K562 (cell line): Measurements from ENCODE around the gene MPHOSPH10. TPM values are rescaled to one million over a fixed set of nuclear protein-coding genes. Genes with fewer than 3 reads are reported as not detected.
A peak's percentile ranks its signal among the peaks of the same experiment; 100 is the strongest.

Experiments
- BRCA1 ChIP-seq, 2 experiments: fragments of 450-650 bp in 1 of 2; sonication (generic) in 1 of 2; formaldehyde crosslinking in 1 of 2; IDR thresholded peaks; 2 replicates each; pipeline versions ENCODE4 v1.5.0 to v1.6.1; 2017 to 2020; ENCODE audit warnings: mild to moderate bottlenecking in 1 of 2, missing genetic modification reagents in 1 of 2
- HDAC8 ChIP-seq: fragments of 450-650 bp; IDR thresholded peaks from 2 replicates; pipeline ENCODE4 v1.6.1; 2016; ENCODE audit warnings: mild to moderate bottlenecking, missing genetic modification characterization, moderate library complexity, missing compliant biosample characterization
- MBD1 ChIP-seq: fragments of 250-450 bp; sonication (Bioruptor Pico); IDR thresholded peaks from 2 replicates; pipeline ENCODE4 v1.8.0; 2022; ENCODE audit warnings: inconsistent platforms
- NONO ChIP-seq, 2 experiments: fragments of 200-400 bp in 1 of 2; fragments of 450-650 bp in 1 of 2; formaldehyde crosslinking in 1 of 2; IDR thresholded peaks; 2 replicates each; pipeline ENCODE4 v1.6.1; 2017; ENCODE audit warnings: low read depth in 2 of 2, mild to moderate bottlenecking in 2 of 2, moderate library complexity in 2 of 2, low read length in 1 of 2
- NR1H2 ChIP-seq: sonication (generic); formaldehyde crosslinking; IDR thresholded peaks from 2 replicates; pipeline ENCODE4 v1.4.0; 2020; ENCODE audit warnings: mild to moderate bottlenecking, missing genetic modification reagents
- NR2F6 ChIP-seq: fragments of 450-650 bp; formaldehyde crosslinking; IDR thresholded peaks from 2 replicates; pipeline ENCODE4 v1.4.0; 2020; ENCODE audit warnings: mild to moderate bottlenecking
- PHB2 ChIP-seq: fragments of 450-650 bp; IDR thresholded peaks from 2 replicates; pipeline ENCODE4 v1.6.1; 2017; ENCODE audit warnings: low read depth
- RBM17 ChIP-seq: fragments of 200-400 bp; formaldehyde crosslinking; IDR thresholded peaks from 2 replicates; pipeline ENCODE4 v1.6.1; 2017; ENCODE audit warnings: low read depth, mild to moderate bottlenecking, low read length, borderline replicate concordance
- SIRT6 ChIP-seq: IDR thresholded peaks from one replicate; pipeline ENCODE4 v1.6.1; 2012; ENCODE audit warnings: low read depth, mild to moderate bottlenecking, control low read depth, inconsistent platforms, low read length, moderate library complexity
- SMARCE1 ChIP-seq: fragments of 450-650 bp; IDR thresholded peaks from 2 replicates; pipeline ENCODE4 v1.7.1; 2016; ENCODE audit warnings: mild to moderate bottlenecking
- SNRNP70 ChIP-seq: fragments of 200-400 bp; formaldehyde crosslinking; optimal IDR thresholded peaks from 2 replicates; pipeline ENCODE3; 2017; ENCODE audit warnings: low read depth, low read length
- TEAD4 ChIP-seq, 2 experiments: sonication (generic) in 1 of 2; formaldehyde crosslinking in 1 of 2; IDR thresholded peaks; 2 replicates each; pipeline versions ENCODE4 v1.6.1 to v1.8.0; 2012 to 2022; ENCODE audit warnings: borderline replicate concordance in 1 of 2, inconsistent platforms in 1 of 2, low read length in 1 of 2, mild to moderate bottlenecking in 1 of 2, missing genetic modification reagents in 1 of 2
- THAP7 ChIP-seq: fragments of 250-450 bp; sonication (Bioruptor Pico); IDR thresholded peaks from 2 replicates; pipeline ENCODE4 v1.5.0; 2021
- ZBTB2 ChIP-seq: fragments of 450-650 bp; IDR thresholded peaks from 2 replicates; pipeline ENCODE4 v1.6.1; 2016; ENCODE audit warnings: antibody characterized with exemption
- ZNF143 ChIP-seq: sonication (generic); formaldehyde crosslinking; IDR thresholded peaks from 2 replicates; pipeline ENCODE4 v1.9.0; 2022; ENCODE audit warnings: mild to moderate bottlenecking, missing genetic modification reagents
- ZZZ3 ChIP-seq: fragments of 450-650 bp; IDR thresholded peaks from 2 replicates; pipeline ENCODE4 v1.6.1; 2016; ENCODE audit warnings: antibody characterized with exemption, mild to moderate bottlenecking, moderate library complexity
- polyA plus RNA-seq, 8 experiments: library from polyadenylated mRNA; depleted of rRNA in 4 of 8; stranded (reverse) in 5 of 8; unstranded in 3 of 8; fragments of >200 nt; fragmentation: Nextera tagmentation in 2 of 8; fragmentation: Illumina TruSeq in 1 of 8; extraction: Ambion mirVana in 2 of 8; extraction: Trizol in 1 of 8; gene quantifications; 2 replicates each; pipeline versions ENCODE4 v1.2.1 to v1.2.3, GENCODE V29; 2011 to 2014; ENCODE audit warnings: inconsistent platforms in 1 of 8, missing spikeins in 1 of 8
- total RNA-seq, 7 experiments: library from RNA; depleted of rRNA in 6 of 7; stranded (reverse); fragments of >200 nt in 6 of 7; fragmentation: Illumina TruSeq in 2 of 7; extraction: Trizol in 2 of 7; gene quantifications; 2 replicates each; pipeline versions ENCODE4 v1.2.1 to v1.2.3, GENCODE V29; 2011 to 2021; ENCODE audit warnings: low replicate concordance in 1 of 7
- TF ChIP-seq, protein P1 (sequence below): sonication (generic); formaldehyde crosslinking; IDR thresholded peaks from 2 replicates; pipeline ENCODE4 v1.8.0; 2022; ENCODE audit warnings: missing genetic modification reagents, mild to moderate bottlenecking, borderline replicate concordance
- TF ChIP-seq, protein P2 (sequence below): fragments of 250-450 bp; sonication (Bioruptor Pico); IDR thresholded peaks from 2 replicates; pipeline ENCODE4 v1.8.0; 2022; ENCODE audit warnings: moderate library complexity, mild to moderate bottlenecking, inconsistent platforms
- TF ChIP-seq, protein P3 (sequence below): fragments of 250-450 bp; sonication (Bioruptor Pico); IDR thresholded peaks from 2 replicates; pipeline ENCODE4 v1.4.0; 2020; ENCODE audit warnings: mild to moderate bottlenecking

Gene MPHOSPH10
- total and polyA plus RNA-seq, 9 of the 15 experiments (the other 6 are each of a cell fraction or from before 2014, with no cell fraction given): 36.8 to 83.7 (median 58.5) TPM

- TF ChIP-seq ZZZ3 (no peak), PHB2 (no peak), NR1H2 (CRISPR knock-in tag) (0 out of 2 replicates have a peak, but pooled peaks have one; percentile 71), ZNF143 (no peak), SIRT6 (no peak), SMARCE1 (no peak), NONO (IDR thresholded peaks at IDR 0.05; ENCODE audit: low read depth in 2 of 2, low read length in 1 of 2) (peak; percentile 35 to 69; a peak in 1 of 4 replicates), HDAC8 (tag) (0 out of 2 replicates have a peak, but pooled peaks have one; percentile 32), SNRNP70 (no peak), NR2F6 (CRISPR knock-in tag) (no peak; the same call in 1 of the 2 replicates), ZBTB2 (no peak), THAP7 (CRISPR knock-in tag) (peak; percentile 84; the same call in 1 of the 2 replicates), TEAD4 (IDR thresholded peaks at IDR 0.05; ENCODE audit: low read length) (0 out of 2 replicates have a peak, but pooled peaks have one; percentile 24), TEAD4 (CRISPR knock-in tag; IDR thresholded peaks at IDR 0.05; ENCODE audit: borderline replicate concordance) (no peak), BRCA1 (IDR thresholded peaks at IDR 0.05) (no peak), BRCA1 (CRISPR knock-in tag; IDR thresholded peaks at IDR 0.05) (no peak), MBD1 (CRISPR knock-in tag) (no peak), RBM17 (no peak)
- TF ChIP-seq, protein P1, sequence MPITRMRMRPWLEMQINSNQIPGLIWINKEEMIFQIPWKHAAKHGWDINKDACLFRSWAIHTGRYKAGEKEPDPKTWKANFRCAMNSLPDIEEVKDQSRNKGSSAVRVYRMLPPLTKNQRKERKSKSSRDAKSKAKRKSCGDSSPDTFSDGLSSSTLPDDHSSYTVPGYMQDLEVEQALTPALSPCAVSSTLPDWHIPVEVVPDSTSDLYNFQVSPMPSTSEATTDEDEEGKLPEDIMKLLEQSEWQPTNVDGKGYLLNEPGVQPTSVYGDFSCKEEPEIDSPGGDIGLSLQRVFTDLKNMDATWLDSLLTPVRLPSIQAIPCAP (CRISPR knock-in tag): no peak
- TF ChIP-seq, protein P2, sequence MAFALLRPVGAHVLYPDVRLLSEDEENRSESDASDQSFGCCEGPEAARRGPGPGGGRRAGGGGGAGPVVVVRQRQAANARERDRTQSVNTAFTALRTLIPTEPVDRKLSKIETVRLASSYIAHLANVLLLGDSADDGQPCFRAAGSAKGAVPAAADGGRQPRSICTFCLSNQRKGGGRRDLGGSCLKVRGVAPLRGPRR (CRISPR knock-in tag): no peak
- TF ChIP-seq, protein P3, sequence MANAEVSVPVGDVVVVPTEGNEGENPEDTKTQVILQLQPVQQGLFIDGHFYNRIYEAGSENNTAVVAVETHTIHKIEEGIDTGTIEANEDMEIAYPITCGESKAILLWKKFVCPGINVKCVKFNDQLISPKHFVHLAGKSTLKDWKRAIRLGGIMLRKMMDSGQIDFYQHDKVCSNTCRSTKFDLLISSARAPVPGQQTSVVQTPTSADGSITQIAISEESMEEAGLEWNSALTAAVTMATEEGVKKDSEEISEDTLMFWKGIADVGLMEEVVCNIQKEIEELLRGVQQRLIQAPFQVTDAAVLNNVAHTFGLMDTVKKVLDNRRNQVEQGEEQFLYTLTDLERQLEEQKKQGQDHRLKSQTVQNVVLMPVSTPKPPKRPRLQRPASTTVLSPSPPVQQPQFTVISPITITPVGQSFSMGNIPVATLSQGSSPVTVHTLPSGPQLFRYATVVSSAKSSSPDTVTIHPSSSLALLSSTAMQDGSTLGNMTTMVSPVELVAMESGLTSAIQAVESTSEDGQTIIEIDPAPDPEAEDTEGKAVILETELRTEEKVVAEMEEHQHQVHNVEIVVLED (CRISPR knock-in tag): peak; percentile 38; the same call in 1 of the 2 replicates
Measured at GRCh38 chr2:71130152-71130904, at the start of gene MPHOSPH10, which contains the start of gene MCEE (continued).
